HEK293 (cell line): ENCODE measurements around the gene ZNF865.
A peak's percentile ranks its signal among the peaks of the same experiment; 100 is the strongest.

Experiments
- EGR2 ChIP-seq: fragments of 450-650 bp; formaldehyde crosslinking; IDR thresholded peaks from 2 replicates; pipeline ENCODE4 v1.5.1; 2016; ENCODE audit warnings: low read depth, missing biosample characterization, missing genetic modification characterization
- PATZ1 ChIP-seq: fragments of 450-650 bp; formaldehyde crosslinking; IDR thresholded peaks from 2 replicates; pipeline ENCODE4 v1.5.1; 2016; ENCODE audit warnings: missing biosample characterization, missing genetic modification characterization
- PRDM2 ChIP-seq: fragments of 450-650 bp; formaldehyde crosslinking; IDR thresholded peaks from 2 replicates; pipeline ENCODE4 v1.5.1; 2016; ENCODE audit warnings: missing biosample characterization, missing genetic modification characterization, borderline replicate concordance
- SP3 ChIP-seq: fragments of 450-650 bp; formaldehyde crosslinking; IDR thresholded peaks from 2 replicates; pipeline ENCODE4 v1.5.1; 2016; ENCODE audit warnings: missing biosample characterization, missing genetic modification characterization
- ZBTB48 ChIP-seq: fragments of 450-650 bp; formaldehyde crosslinking; IDR thresholded peaks from 2 replicates; pipeline ENCODE4 v1.5.1; 2016; ENCODE audit warnings: missing biosample characterization, missing genetic modification characterization
- ZIC2 ChIP-seq: fragments of 450-650 bp; formaldehyde crosslinking; IDR thresholded peaks from 2 replicates; pipeline ENCODE4 v1.5.1; 2016; ENCODE audit warnings: missing biosample characterization, missing genetic modification characterization
- ZNF169 ChIP-seq: fragments of 450-650 bp; formaldehyde crosslinking; IDR thresholded peaks from 2 replicates; pipeline ENCODE4 v1.5.1; 2016; ENCODE audit warnings: missing biosample characterization, missing genetic modification characterization
- ZNF2 ChIP-seq: fragments of 450-650 bp; formaldehyde crosslinking; IDR thresholded peaks from 2 replicates; pipeline ENCODE4 v1.5.1; 2016; ENCODE audit warnings: missing biosample characterization, missing genetic modification characterization
- ZNF202 ChIP-seq: fragments of 450-650 bp; formaldehyde crosslinking; IDR thresholded peaks from 2 replicates; pipeline ENCODE4 v1.5.1; 2016; ENCODE audit warnings: missing biosample characterization, missing genetic modification characterization, borderline replicate concordance
- ZNF23 ChIP-seq: fragments of 450-650 bp; formaldehyde crosslinking; IDR thresholded peaks from 2 replicates; pipeline ENCODE4 v1.5.1; 2016; ENCODE audit warnings: missing biosample characterization, missing genetic modification characterization, borderline replicate concordance
- ZNF302 ChIP-seq: fragments of 450-650 bp; formaldehyde crosslinking; IDR thresholded peaks from 2 replicates; pipeline ENCODE4 v1.5.1; 2016; ENCODE audit warnings: missing biosample characterization, missing genetic modification characterization, low read depth
- ZNF398 ChIP-seq: fragments of 450-650 bp; formaldehyde crosslinking; IDR thresholded peaks from 2 replicates; pipeline ENCODE4 v1.5.1; 2017; ENCODE audit warnings: missing biosample characterization, missing genetic modification characterization
- ZNF521 ChIP-seq: fragments of 450-650 bp; formaldehyde crosslinking; IDR thresholded peaks from 2 replicates; pipeline ENCODE4 v1.5.1; 2017; ENCODE audit warnings: missing biosample characterization, mild to moderate bottlenecking, missing genetic modification characterization
- ZNF529 ChIP-seq: fragments of 450-650 bp; formaldehyde crosslinking; IDR thresholded peaks from 2 replicates; pipeline ENCODE4 v1.5.1; 2017; ENCODE audit warnings: missing genetic modification characterization, missing biosample characterization; ENCODE audit not compliant: insufficient replicate concordance
- ZNF548 ChIP-seq: fragments of 450-650 bp; formaldehyde crosslinking; IDR thresholded peaks from 2 replicates; pipeline ENCODE4 v1.5.1; 2016; ENCODE audit warnings: missing biosample characterization, missing genetic modification characterization
- ZNF585B ChIP-seq: fragments of 450-650 bp; formaldehyde crosslinking; IDR thresholded peaks from 2 replicates; pipeline ENCODE4 v1.5.1; 2016; ENCODE audit warnings: missing biosample characterization, missing genetic modification characterization
- ZNF600 ChIP-seq: fragments of 450-650 bp; formaldehyde crosslinking; IDR thresholded peaks from 2 replicates; pipeline ENCODE4 v1.5.1; 2016; ENCODE audit warnings: missing biosample characterization, missing genetic modification characterization
- ZNF639 ChIP-seq: fragments of 450-650 bp; formaldehyde crosslinking; IDR thresholded peaks from 2 replicates; pipeline ENCODE4 v1.5.1; 2016; ENCODE audit warnings: missing biosample characterization, missing genetic modification characterization
- ZNF701 ChIP-seq: fragments of 450-650 bp; formaldehyde crosslinking; IDR thresholded peaks from 2 replicates; pipeline ENCODE4 v1.5.1; 2016; ENCODE audit warnings: missing biosample characterization, missing genetic modification characterization
- ZNF785 ChIP-seq: fragments of 450-650 bp; formaldehyde crosslinking; IDR thresholded peaks from 2 replicates; pipeline ENCODE4 v1.5.1; 2016; ENCODE audit warnings: missing biosample characterization, missing genetic modification characterization
- TF ChIP-seq, protein P1 (sequence below): fragments of 450-650 bp; formaldehyde crosslinking; IDR thresholded peaks from 2 replicates; pipeline ENCODE4 v1.5.1; 2016; ENCODE audit warnings: missing biosample characterization, missing genetic modification characterization
- TF ChIP-seq, protein P2 (sequence below): fragments of 450-650 bp; formaldehyde crosslinking; IDR thresholded peaks from 2 replicates; pipeline ENCODE4 v1.5.1; 2016; ENCODE audit warnings: missing biosample characterization, missing genetic modification characterization

ZNF865 gene

DNA sequence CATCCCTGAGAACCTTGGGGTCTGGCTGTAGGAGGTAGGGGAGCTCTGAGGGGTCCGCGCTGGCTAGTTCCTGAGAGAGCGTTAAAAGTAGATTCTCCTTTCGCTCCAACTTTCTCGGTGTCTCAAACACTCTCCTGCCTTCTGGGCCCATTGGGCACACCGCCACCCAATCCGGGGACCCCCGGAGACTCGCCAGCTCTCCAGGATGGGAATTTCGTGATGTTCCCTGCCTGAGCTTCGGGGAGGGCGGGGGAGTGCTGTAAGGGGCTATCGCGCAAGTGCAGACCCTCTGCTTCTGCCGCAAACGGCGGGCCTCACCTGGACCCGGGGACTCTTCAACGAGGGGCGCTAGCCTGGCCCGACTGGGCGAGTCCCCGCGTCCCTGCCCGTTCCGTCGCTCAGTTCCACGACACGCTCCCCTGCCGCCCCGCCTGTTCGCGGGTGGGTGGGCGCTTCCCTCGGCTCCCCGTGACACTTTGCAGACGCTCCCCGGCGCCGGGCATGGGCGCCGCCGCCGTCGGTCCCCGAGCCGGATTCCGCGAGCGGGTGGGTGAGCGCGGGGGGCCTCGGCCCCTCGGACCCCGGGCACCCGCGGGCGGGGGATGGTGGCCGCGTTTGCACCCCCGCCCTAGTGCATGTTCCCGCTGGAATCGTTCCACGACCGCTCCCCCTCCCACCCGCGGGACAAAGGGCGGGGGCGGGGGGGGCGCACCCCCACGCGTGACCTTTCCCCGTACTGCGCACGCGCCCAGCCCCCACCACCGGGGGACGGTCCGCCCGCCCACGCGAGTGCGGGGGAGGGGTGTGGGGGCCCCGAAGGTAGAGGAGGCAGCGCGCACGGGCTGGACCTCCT, 42.5 kb downstream of the ZNF865 start, which contains the start of gene CCDC106 (continued):
- peak; percentile 98 for TF ChIP-seq PATZ1
- TF ChIP-seq, protein P1, sequence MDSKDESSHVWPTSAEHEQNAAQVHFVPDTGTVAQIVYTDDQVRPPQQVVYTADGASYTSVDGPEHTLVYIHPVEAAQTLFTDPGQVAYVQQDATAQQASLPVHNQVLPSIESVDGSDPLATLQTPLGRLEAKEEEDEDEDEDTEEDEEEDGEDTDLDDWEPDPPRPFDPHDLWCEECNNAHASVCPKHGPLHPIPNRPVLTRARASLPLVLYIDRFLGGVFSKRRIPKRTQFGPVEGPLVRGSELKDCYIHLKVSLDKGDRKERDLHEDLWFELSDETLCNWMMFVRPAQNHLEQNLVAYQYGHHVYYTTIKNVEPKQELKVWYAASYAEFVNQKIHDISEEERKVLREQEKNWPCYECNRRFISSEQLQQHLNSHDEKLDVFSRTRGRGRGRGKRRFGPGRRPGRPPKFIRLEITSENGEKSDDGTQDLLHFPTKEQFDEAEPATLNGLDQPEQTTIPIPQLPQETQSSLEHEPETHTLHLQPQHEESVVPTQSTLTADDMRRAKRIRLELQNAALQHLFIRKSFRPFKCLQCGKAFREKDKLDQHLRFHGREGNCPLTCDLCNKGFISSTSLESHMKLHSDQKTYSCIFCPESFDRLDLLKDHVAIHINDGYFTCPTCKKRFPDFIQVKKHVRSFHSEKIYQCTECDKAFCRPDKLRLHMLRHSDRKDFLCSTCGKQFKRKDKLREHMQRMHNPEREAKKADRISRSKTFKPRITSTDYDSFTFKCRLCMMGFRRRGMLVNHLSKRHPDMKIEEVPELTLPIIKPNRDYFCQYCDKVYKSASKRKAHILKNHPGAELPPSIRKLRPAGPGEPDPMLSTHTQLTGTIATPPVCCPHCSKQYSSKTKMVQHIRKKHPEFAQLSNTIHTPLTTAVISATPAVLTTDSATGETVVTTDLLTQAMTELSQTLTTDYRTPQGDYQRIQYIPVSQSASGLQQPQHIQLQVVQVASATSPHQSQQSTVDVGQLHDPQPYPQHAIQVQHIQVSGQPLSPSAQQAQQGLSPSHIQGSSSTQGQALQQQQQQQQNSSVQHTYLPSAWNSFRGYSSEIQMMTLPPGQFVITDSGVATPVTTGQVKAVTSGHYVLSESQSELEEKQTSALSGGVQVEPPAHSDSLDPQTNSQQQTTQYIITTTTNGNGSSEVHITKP (tag by site-specific recombination), result peak; percentile 97
- TF ChIP-seq, protein P2, sequence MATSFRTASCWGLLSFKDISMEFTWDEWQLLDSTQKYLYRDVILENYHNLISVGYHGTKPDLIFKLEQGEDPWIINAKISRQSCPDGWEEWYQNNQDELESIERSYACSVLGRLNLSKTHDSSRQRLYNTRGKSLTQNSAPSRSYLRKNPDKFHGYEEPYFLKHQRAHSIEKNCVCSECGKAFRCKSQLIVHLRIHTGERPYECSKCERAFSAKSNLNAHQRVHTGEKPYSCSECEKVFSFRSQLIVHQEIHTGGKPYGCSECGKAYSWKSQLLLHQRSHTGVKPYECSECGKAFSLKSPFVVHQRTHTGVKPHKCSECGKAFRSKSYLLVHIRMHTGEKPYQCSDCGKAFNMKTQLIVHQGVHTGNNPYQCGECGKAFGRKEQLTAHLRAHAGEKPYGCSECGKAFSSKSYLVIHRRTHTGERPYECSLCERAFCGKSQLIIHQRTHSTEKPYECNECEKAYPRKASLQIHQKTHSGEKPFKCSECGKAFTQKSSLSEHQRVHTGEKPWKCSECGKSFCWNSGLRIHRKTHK (tag by site-specific recombination), result no peak
- no peak for TF ChIP-seq ZNF585B (tag by site-specific recombination)
- no peak for TF ChIP-seq ZNF521 (tag by site-specific recombination)
- TF ChIP-seq ZNF548 (tag by site-specific recombination), result no peak
- TF ChIP-seq ZNF169 (tag by site-specific recombination), result no peak
- TF ChIP-seq ZNF701 (tag by site-specific recombination), result no peak
- TF ChIP-seq ZNF785 (tag by site-specific recombination), result no peak; the same call in none of the 2 replicates
- no peak for TF ChIP-seq ZNF639 (tag by site-specific recombination)
- no peak for TF ChIP-seq ZNF202 (tag by site-specific recombination)
- TF ChIP-seq PRDM2 (tag by site-specific recombination), result no peak
- no peak for TF ChIP-seq ZNF302
- TF ChIP-seq ZIC2, result peak; percentile 37; the same call in 1 of the 2 replicates
- peak; percentile 96 for TF ChIP-seq EGR2 (tag by site-specific recombination)
- TF ChIP-seq ZNF398 (tag by site-specific recombination), result peak; percentile 67
- peak; percentile 59; the same call in 1 of the 2 replicates for TF ChIP-seq SP3 (tag by site-specific recombination)
- no peak for TF ChIP-seq ZNF600 (tag by site-specific recombination)
- no peak for TF ChIP-seq ZNF23 (tag by site-specific recombination)
- no peak for TF ChIP-seq ZNF529 (tag by site-specific recombination)
- TF ChIP-seq ZBTB48 (tag by site-specific recombination), result peak; percentile 100
- TF ChIP-seq ZNF2 (tag by site-specific recombination), result peak; percentile 62; the same call in 1 of the 2 replicates
